AG04450 (cell line): ENCODE measurements around the gene CTXN3. TPM values are rescaled to one million over a fixed set of nuclear protein-coding genes. Genes with fewer than 3 reads are reported as not detected.

ENCODE experiments used
- CTCF ChIA-PET: fragments of 300-600, 350-600 bp; formaldehyde crosslinking; extraction: SDS; loops from one replicate; lab custom pipeline; 2022; ENCODE audit warnings: antibody characterized with exemption, inconsistent platforms; lab: Charles Lee
- POLR2A ChIA-PET: fragments of 350-600 bp; formaldehyde crosslinking; extraction: SDS; loops from one replicate; lab custom pipeline; 2021; ENCODE audit warnings: antibody characterized with exemption, inconsistent platforms; lab: Yijun Ruan, JAX
- DNase-seq: peaks from one replicate; pipeline ENCODE4 v3.0.0-alpha.2; 2011; ENCODE audit warnings: low read depth, low spot score
- H3K27ac ChIP-seq: one replicate; pipeline ENCODE4 v1.5.1; 2012; ENCODE audit warnings: low read depth, low read length, control low read depth
- H3K27me3 ChIP-seq: one replicate; pipeline ENCODE4 v1.6.0; 2012; ENCODE audit warnings: low read length; ENCODE audit not compliant: control insufficient read depth, insufficient read depth
- H3K4me3 ChIP-seq: 2 replicates; pipeline ENCODE4 v1.5.1; 2011; ENCODE audit warnings: mild to moderate bottlenecking, low read depth, low read length, control low read depth
- H3K9me3 ChIP-seq: 2 replicates; pipeline ENCODE4 v1.5.1; 2012; ENCODE audit warnings: low read length; ENCODE audit not compliant: control insufficient read depth, insufficient read depth
- polyA plus RNA-seq: library from polyadenylated mRNA; depleted of rRNA; stranded (reverse); fragments of >200 nt; gene quantifications from 2 replicates; pipeline ENCODE4 v1.2.3, GENCODE V29; 2011
- TF ChIP-seq, protein P1 (sequence below): IDR thresholded peaks from 2 replicates; pipeline ENCODE4 v1.5.1; 2011; ENCODE audit warnings: low read depth, low read length, control low read depth, inconsistent platforms

CTXN3 gene
- polyA plus RNA-seq, 1 experiment, result not detected

DNA sequence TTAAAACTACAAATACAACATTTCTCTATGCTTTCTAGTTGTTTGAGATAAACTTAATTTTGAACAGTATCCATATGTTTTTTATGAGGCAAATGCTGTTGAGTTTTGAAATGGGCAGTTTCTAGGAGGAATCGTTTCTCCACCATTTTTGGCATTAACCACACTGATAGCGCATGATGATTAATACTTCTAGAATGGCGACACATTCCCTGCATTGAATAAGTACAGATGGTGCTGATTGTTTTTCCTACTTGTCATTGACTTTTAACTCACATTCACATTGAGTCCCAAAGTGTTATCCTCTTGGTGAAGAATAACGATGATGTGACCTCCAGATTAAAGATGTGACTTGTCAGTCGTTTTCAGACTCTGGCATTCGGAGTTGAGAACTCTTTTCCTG lies 47.8 kb downstream of the CTXN3 start:
- peak; percentile 3 for DNase-seq
- H3K4me3 ChIP-seq, result no peak overlapping the region
- ChIA-PET CTCF (no interaction called here), POLR2A (no interaction called here)
- no peak overlapping the region for H3K27ac ChIP-seq
- H3K27me3 ChIP-seq, result no peaks in the 10 kb centered on the region
- no peaks in the 10 kb centered on the region for H3K9me3 ChIP-seq
- TF ChIP-seq, protein P1, sequence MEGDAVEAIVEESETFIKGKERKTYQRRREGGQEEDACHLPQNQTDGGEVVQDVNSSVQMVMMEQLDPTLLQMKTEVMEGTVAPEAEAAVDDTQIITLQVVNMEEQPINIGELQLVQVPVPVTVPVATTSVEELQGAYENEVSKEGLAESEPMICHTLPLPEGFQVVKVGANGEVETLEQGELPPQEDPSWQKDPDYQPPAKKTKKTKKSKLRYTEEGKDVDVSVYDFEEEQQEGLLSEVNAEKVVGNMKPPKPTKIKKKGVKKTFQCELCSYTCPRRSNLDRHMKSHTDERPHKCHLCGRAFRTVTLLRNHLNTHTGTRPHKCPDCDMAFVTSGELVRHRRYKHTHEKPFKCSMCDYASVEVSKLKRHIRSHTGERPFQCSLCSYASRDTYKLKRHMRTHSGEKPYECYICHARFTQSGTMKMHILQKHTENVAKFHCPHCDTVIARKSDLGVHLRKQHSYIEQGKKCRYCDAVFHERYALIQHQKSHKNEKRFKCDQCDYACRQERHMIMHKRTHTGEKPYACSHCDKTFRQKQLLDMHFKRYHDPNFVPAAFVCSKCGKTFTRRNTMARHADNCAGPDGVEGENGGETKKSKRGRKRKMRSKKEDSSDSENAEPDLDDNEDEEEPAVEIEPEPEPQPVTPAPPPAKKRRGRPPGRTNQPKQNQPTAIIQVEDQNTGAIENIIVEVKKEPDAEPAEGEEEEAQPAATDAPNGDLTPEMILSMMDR, result no peak

DNA sequence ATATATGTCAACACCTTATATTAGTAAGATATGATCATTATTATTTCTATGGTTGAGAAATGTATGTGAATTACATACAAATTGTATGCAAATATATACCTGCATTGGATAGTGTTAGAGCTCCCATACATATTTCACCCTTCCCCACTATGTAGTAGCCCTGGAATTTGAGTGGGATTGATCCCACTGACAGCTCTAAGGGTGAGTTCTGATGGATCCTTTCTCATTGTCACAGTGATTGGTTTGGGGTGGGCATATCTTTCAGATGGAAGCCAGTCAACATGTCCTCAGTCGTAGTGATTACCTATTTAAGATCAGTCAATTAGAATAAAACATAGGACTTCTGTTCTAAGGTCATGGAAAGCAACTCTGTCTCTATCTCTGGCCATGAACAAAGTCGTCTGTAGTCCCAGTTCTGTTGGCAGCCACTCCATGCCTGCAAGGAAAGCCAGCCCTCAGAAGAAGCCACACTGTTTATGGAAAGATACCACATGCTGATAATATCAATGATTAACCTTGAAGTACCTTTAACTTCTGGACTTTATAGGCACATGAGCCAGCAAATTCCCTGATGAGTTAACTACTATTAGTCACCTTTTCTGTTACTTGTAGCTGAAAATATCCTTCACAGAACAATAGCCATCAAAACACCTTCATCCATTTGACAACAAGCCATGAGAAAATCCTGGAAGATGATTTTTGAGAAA lies 49.2 kb downstream of the CTXN3 start:
- CTCF ChIA-PET, result interaction anchor here (0.5 kb wide), 1 partner anchor 208 kb away, joined by 3 read pairs; no protein-coding TSS in a partner anchor
- H3K27ac ChIP-seq, result no peak overlapping the region
- POLR2A ChIA-PET, result no interaction called here
- H3K4me3 ChIP-seq, result no peak overlapping the region
- H3K27me3 ChIP-seq, result no peaks in the 10 kb centered on the region
- no peak for DNase-seq
- TF ChIP-seq, protein P1, result no peak
- H3K9me3 ChIP-seq, result no peaks in the 10 kb centered on the region

DNA sequence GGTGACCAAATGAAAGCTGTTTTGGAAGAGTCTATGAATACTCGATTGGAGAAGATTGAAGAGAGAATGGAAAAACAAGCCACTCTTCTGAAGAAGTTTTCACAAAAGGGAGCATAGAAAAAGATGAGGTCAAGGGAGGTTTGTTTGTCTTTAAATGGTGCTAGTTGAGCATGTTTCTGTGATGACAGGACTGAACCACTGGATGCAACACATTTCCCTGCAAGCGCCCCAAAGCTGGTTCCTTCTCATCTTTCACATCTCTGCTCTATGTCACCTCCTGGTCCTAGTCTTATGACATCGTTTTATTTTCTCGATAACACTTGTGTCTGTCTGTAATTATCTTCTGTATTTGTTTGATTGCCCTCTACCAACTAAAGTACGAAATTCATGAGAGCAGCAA lies 50.5 kb downstream of the CTXN3 start:
- no peak for DNase-seq
- no peak overlapping the region for H3K4me3 ChIP-seq
- ChIA-PET POLR2A (no interaction called here), CTCF (no interaction called here)
- TF ChIP-seq, protein P1, result no peak
- no peaks in the 10 kb centered on the region for H3K9me3 ChIP-seq
- H3K27me3 ChIP-seq, result no peaks in the 10 kb centered on the region
- no peak overlapping the region for H3K27ac ChIP-seq

DNA sequence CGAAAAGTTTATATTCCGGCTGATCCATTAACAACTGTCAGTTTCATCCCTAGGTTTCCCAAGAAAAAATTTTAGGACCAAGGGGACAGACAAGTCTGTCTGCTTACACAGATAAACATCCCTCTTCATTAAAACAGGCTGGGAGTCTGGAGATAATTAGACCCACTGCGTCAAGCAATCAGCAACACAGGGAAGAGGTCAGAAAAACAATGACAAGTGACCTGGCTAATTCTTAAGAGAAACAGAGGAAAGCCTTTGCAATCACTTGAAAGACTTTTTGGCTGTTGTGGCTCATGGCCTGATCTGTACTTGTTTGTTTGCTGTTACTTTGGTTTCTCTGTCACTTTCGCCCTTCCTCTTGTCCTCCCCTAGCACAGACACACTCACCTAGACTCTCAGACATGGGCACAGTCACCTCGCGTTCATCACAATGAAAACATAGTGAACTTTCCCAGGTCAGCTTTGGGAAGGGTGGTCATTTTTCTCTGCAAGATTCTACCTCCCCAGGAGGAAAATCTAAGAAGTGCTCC lies 51.4 kb downstream of the CTXN3 start:
- POLR2A ChIA-PET, result no interaction called here
- DNase-seq, result no peak
- CTCF ChIA-PET, result no interaction called here

DNA sequence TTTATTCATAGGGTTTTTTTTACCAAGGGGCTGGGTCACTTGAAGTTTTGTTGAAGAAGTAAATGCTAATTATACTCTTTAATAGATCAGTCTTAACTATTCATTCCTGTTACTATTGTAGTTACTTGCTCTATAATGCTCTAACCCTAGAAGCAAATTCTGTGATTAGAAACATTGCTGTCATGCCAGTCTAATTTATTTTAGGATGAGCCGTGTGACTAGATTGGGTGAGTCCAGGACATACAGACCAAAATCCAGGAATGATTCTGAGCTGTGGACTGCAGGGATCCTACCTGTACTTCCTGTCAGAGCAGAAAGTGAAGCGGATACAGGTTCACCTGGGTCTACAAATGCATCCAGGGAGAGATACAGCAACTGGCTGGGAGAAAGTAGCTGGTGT lies 53.6 kb downstream of the CTXN3 start:
- Histone ChIP-seq H3K27me3 (no peaks in the 10 kb centered on the region), H3K27ac (no peak overlapping the region), H3K4me3 (no peak overlapping the region), H3K9me3 (no peaks in the 10 kb centered on the region)
- DNase-seq, result no peak
- TF ChIP-seq, protein P1, result no peak
- ChIA-PET POLR2A (no interaction called here), CTCF (interaction anchor here (0.6 kb wide), 1 partner anchor 174 kb away, joined by 4 read pairs; no protein-coding TSS in a partner anchor)

More for the DNA sequence above, 51.4 kb downstream of the CTXN3 start:
- no peaks in the 10 kb centered on the region for H3K9me3 ChIP-seq
- no peaks in the 10 kb centered on the region for H3K27me3 ChIP-seq
- TF ChIP-seq, protein P1, result no peak
- H3K27ac ChIP-seq, result no peak overlapping the region
- no peak overlapping the region for H3K4me3 ChIP-seq
